ENCODE results near the gene ZFAND4.
"Not testable (repeated sequence)": the region's sequence is repeated elsewhere in the genome, so short reads cannot be mapped to it uniquely, and the experiment has no call there.

Gene ZFAND4

DNA sequence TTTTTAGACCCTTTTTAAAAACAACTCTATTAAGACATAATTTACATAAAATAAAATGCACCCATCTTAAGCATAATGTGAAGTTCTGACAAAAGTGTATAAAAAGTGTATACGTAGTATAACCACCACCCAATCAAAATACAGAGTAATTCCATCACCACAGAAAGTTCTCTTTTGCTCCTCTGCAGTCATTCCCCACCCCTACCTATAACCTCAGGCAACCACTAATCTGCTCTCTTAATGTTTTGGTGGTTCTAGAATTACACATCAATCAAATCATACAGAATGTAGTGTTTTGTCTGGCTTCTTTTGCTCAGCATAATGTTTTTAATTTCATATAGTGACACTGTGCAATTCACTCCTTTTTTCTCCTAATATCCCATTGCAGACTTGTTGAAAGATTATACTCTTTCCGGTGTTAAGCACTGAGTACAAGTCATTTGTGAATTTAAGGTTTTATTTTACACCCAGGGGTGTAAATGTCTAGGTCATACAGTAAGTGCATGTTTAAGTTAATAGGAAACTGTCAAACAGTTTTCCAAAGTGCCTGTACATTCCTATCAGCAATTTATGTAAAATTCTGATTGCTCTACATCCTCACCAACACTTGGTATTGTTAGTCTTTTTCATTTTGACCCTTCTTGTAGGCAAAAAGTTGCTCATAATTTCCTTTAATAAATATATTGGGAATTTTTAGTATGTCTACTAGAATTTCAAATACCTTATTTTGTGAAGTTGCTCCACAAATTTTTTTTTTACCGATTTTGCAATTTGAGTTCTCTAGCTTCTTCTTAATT, 86.3 kb downstream of the ZFAND4 start:
- no peak for DNase-seq

DNA sequence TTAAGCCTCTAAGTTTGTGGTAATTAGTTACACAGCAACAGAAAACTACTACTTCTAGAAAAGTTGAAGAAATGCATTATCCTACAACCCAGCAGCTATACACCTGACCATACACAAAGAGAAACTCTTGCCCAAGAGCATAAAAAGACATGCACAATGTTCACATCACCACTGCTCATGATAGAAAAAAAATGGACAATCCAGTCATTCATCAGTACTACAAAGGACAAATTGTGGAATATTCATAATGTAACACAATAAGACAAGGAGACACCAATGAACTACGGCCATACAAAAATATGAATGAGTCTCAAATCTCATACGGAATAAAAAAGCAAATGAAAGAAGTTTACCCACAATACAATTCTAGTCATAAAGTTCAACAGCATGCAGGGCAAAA, 87.4 kb downstream of the ZFAND4 start:
- DNase-seq = no peak

DNA sequence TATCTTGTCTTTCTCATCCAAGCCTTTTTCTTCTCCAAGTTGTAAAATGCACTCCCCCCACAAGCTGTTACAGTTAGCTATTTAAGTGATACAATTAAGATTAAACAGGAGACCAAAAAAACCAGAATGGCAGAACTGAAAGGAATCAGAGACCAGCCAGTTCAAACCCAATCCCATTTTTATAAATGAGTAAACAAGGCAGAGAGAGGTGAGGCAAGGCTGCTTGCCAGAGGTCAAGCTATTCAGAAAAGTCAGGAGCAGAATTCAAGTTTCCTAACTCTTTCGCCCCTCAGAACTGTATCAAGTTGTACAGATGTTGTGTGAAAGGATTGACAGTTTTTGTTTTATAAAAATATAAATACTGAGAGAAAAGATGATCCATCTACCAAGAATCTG, 90.2 kb downstream of the ZFAND4 start:
- DNase-seq = no peak

DNA sequence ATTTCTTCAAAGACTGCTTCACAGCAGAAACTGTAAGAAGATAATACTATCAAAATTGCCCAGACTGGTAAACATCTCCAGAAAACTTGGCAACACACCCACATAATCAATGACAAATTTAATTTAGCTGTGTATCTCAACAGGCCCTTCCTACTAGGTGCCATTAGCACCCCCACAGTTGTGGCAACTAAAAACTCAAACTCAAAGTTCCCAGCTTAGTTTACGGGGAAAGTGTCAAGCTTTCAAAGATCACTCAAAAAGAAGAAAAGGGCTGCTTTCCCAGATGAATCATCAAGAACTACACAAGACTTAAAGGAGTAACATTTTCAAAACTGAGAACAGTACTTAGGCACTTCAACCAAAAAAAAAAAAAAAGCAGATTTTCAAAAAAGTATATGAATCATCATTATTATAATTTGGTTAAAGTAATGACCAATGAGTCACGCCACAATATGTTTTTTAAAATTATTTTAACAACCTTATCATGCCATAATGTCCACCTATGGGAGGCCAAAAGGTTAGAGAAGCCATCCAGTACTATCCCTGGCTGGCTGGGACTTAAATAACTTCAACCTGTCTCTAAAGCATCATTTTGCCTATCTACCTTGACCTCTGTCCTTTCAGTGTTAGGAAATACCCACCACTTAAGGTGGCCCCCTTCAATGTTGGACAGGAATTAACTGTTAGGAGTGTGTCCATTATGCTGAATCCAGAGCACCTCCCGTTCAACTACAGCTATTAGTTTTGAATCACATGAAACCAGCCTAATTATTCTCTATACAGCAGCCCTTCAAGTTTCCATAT, 90.8 kb downstream of the ZFAND4 start:
- no peak for DNase-seq

DNA sequence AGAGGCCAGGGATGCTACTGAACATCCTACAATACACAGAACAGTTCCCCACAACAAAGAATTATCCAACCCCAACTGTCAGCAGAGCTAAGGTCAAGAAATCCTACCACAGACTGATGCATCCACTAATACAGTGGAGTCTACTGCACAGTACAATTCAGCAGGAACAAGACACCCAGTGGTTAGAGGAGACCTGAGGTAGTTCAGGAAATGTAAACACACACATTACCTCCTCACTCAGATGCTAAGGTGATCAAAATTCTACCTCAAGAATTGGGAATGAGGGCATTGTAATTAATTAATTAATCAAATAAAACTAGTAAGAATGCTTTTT, 91.4 kb downstream of the ZFAND4 start:
- DNase-seq = no peak

DNA sequence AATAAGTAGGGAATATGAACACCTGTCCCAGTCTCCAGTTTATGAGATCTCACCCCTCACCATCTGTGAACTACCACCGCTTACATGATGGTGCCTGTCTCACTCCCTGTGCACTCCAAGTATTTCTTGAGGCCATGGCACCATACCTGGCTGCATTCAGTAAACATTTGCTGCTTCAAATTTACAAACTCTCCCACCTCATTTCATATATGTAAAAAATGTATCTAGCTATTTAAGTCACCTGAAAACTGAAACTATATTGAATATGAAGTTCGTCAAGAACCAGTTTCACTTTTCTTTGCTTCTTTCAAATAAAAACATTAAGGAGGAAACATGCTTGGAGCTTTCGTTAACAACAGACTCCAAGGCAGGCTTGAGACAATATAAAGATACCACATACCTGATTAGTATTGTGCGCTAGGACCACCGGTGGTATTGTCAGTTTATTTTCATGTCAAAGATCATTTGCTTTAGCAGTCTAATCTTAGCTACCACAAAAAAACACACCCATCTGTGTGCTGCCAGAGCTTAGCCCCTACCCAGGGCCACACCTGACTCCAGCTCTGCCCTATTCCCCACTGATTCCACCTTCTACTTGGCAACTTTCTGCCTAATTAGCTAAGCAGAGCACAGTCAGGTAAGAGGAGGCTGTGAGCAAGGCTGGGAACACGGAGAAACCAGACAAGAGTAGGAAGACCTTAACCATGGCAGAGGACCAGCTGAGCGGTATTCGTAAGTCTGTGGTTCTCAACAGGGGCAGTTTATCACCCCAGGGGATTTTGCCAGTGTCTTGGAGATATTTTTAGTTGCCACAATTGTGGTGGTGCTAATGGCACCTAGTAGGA, 92.0 kb downstream of the ZFAND4 start:
- DNase-seq = no peak

DNA sequence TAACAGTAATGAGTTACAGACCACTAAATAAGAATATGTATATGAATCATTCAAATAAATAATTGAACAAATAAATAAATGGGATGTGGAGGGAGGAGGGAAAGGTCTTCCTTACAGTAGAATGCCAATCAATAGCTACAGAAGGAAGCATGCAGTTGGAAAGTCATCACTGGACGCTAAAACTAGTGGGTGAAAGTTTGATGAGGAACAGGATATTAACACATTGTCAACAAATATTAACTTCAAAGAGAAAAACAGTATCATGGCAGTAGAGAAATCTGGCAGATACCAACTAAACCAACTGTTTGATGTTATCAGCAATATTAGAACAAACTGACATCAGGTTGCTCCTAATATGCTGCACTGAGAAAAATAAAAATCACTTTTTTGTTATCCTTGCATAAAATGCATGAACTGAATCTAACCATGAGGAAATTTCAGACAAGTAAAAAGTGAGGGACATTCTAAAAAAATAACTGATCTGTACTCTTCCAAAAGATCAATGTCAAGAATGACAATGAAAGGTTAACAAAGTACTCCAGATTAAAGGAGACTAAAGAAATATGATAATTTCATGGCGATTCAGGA, 94.1 kb downstream of the ZFAND4 start:
- DNase-seq = no peak

DNA sequence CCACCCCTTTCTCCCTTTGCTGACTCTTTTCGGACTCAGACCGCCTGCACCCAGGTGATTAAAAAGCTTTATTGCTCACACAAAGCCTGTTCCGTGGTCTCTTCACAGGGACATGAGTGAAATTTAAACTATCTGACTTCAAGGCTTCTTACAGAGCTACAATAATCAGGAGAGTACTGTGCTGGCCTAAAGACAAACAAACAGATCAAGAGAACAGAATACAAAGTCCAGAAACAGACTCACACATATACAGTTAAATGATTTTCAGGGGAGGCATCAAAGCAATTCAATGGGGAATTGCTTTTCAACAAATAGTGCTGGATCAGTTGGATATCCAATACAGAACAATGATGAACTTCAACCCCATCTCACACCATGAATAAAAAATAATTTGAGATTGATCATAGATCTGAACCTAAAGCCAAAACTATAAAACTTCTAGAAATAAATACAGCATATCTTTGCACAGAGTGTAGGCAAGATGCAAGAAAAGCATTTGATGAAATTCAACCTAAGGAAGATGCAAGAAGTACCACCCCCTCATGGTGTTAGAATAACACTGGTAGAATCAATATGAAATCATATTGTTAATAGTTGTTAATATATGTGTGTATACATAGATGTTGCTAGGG, 96.5 kb downstream of the ZFAND4 start:
- DNase-seq = no peak

DNA sequence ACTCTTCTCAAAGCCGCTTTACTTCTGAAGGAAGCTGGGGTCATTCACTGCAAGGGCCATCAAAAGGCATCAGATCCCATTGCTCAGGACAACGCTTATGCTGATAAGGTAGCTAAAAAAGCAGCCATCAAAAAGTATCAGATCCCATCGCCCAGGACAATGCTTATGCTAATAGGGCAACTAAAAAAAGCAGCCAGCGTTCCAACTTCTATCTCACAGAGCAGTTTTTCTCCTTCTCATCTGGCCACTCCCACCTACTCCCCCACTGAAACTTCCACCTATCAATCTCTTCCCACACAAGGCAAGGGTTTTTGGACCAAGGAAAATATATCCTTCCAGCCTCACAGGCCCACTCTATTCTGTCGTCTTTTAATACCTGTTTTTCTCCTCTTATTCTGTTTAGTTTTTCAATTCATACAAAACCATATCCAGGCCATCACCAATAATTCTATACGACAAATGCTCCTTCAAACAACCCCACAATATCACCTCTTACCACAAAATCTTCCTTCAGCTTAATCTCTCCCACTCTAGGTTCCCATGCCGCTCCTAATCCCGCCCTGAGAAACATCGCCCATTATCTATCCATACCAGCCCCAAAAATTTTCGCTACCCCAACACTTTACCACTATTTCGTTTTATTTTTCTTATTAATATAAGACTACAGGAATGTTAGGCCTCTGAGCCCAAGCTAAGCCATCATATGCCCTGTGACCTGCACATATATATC, 97.4 kb downstream of the ZFAND4 start:
- not testable (repeated sequence) for DNase-seq

DNA sequence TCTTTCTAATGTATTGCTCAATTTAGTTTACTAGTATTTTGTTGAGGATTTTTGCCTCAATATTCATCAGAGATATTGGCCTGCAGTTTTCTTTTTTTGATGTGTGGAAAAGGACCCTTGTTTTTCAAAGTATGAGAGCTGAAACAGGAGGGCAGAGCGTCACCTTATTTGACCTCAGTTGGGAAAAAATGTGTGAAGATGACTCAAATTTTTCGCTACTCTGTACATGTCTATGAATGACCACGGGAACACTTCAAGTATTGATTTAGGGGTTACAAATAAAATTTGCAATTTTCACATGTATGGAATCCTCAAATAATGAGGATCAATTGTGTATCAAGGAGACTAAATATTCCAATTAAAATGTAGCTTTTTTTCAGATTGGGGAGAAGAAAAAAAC, 103.1 kb downstream of the ZFAND4 start:
- no peak for DNase-seq

DNA sequence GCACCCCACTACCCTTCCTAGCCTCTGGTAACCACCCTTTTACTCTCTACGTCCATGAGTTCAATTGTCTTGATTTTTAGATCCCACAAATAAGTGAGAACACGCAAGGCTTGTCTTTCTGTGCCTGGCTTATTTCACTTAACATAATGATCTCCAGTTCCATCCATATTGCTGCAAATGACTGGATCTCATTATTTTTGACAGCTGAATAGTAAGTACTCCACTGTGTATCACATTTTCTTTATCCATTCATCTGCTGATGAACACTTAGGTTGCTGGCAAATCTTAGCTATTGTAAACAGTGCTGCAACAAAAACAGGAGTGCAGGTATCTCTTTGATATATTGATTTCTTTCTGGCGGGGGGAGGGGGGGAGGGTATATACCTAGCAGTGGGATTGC, 106.2 kb downstream of the ZFAND4 start:
- DNase-seq = no peak

Measured in SW 1271 (cell line).